GM12873 (cell line): Measurements from ENCODE around the gene PEPD.

Experiments
- TF ChIP-seq, protein P1 (sequence below): IDR thresholded peaks from 2 replicates; pipeline ENCODE4 v1.5.1; 2012; ENCODE audit warnings: low read depth, mild to moderate bottlenecking, moderate library complexity, low read length, control low read depth; ENCODE audit not compliant: insufficient read depth; ENCODE audit errors: missing control alignments

PEPD gene

DNA sequence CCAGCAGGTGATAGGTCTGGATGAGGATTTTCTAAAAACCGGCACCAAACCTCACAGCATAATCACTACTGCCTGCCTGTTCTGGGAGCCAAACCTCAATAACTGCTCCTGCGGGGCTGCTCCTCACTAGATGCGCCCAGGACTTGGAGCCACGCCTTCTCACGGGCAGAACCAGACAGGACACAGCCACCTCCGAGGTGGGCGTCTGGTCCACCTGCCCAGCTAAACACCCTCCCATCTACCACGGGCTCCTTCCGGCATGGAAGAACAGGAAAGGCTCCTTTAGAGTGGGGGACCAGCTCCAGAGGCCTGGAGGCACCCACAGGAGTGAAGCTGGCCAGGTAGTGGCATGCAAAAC lies 73.5 kb downstream of the PEPD start:
- TF ChIP-seq, protein P1, sequence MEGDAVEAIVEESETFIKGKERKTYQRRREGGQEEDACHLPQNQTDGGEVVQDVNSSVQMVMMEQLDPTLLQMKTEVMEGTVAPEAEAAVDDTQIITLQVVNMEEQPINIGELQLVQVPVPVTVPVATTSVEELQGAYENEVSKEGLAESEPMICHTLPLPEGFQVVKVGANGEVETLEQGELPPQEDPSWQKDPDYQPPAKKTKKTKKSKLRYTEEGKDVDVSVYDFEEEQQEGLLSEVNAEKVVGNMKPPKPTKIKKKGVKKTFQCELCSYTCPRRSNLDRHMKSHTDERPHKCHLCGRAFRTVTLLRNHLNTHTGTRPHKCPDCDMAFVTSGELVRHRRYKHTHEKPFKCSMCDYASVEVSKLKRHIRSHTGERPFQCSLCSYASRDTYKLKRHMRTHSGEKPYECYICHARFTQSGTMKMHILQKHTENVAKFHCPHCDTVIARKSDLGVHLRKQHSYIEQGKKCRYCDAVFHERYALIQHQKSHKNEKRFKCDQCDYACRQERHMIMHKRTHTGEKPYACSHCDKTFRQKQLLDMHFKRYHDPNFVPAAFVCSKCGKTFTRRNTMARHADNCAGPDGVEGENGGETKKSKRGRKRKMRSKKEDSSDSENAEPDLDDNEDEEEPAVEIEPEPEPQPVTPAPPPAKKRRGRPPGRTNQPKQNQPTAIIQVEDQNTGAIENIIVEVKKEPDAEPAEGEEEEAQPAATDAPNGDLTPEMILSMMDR, result no peak

DNA sequence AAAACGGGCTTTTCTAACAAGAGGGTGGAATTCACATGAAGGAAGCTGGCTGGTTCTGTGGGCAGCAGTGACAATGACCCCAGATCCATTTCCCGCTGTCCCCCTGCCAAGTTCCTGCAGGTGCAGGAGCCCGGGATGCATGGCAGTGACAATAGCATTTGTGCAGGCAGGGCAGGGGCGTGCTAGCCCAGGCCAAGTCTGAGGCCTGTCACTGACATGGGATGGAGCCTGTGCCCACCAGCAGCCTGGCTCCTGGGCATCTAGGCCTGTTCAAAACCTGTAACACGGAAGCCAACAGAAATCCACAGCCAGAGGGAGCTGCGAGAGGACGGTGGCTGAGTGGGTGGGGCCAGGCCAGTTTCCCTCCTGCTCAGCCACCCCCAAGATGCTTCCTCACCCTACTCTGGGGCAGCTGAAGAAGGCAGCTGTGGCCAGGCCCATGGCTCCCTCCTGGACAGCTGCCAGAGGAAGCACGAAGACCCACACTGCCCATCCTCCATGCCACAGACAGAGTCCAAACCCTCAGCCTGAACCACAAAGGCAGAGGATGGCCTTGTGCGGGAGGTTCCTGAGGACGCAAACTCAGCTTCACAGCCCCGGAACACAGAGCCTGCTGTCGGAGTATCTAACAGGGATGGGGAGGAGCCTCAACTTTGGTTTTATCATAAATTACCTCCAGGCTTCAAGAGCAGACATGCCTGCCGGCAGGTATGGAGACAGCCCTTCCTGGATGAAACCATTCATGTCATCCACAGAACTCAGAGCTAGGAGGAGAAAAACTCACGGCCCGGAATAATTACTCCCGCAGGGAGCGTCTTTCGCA lies 74.0 kb downstream of the PEPD start:
- TF ChIP-seq, protein P1, result no peak

DNA sequence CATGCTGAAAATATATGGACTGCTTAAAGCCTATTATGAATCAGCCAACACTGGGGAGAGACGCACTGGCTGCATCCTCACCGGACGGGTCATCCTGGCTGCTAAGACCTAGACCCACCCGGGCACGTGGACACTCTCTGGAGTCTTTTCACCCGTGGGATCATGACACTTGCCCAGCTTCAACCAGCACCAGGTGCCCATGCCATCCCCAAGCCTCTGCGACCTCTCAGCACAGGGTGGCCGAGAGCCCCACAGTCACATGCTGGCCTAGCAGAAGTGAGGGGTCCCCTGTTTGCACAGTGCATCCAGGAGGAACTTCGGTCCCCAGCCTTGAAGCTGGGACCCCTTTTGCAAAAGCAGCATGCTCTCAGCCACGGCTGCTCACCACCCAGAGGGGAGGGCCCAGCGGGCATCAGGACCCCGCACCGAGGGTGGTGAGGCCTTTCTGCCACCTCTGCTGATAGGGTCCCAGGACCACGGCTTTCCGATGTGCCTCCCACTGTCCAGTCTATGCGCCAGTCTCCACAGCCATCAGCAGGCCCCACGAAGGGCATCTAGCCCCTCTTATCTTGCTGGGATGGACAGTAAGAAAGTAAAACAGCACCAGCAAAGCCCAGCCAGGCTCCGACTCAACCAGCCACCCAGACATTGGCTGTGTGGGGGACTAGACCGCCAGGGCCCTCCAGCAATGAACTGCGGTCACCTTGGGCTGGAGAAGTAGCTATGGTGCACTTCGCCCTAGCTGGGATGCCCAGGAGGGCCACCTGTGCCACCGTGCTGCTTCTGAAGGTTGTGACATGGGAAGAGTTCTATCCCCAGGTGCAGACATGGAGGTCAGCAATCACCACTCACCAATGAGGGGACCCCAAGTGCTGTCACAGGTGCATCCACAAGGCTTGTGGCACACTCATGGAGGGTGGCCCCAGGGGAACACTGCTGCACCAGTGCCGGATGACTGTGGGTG lies 75.0 kb downstream of the PEPD start:
- TF ChIP-seq, protein P1, result no peak

DNA sequence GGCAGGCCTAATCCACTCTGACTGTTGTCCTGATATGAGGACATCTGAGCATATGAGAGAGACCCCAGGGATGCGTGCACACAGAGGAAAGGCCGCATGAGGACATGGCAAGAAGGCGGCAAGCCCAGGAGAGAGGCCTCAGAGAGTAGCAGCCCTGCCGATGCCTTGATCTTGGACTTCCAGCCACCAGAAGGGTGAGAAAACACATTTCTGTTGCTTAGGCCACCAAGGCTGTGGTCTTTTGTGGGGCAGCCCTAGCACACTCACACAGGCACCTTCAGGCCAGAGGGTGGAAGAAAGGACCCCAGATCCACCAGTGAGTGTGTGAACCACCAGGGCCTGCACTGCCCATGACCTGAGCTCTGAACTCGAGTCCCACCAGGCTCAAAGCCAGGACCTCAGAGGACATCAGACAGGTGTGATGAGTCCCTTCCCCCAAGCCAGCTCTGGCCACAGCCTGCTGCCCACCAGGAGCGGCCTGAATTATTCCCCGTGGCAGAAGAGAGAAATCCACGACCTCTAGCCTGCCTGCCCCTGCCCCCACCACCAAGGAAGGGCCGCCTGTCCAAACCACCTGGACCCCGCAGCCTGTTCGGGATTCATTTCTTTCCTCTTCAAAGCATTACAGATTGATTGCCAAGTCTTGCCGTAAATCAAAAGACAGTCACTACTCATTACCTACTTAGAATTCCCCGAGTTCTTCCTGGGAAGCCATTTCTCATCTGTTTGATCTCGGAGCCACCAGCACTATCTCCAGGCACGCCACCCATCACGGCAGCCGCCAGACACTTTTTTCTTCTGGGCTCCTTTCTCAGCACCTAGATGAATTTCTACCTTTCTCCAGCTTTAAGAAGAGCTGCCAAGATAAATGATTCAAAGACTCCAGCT lies 75.9 kb downstream of the PEPD start:
- TF ChIP-seq, protein P1, result no peak

DNA sequence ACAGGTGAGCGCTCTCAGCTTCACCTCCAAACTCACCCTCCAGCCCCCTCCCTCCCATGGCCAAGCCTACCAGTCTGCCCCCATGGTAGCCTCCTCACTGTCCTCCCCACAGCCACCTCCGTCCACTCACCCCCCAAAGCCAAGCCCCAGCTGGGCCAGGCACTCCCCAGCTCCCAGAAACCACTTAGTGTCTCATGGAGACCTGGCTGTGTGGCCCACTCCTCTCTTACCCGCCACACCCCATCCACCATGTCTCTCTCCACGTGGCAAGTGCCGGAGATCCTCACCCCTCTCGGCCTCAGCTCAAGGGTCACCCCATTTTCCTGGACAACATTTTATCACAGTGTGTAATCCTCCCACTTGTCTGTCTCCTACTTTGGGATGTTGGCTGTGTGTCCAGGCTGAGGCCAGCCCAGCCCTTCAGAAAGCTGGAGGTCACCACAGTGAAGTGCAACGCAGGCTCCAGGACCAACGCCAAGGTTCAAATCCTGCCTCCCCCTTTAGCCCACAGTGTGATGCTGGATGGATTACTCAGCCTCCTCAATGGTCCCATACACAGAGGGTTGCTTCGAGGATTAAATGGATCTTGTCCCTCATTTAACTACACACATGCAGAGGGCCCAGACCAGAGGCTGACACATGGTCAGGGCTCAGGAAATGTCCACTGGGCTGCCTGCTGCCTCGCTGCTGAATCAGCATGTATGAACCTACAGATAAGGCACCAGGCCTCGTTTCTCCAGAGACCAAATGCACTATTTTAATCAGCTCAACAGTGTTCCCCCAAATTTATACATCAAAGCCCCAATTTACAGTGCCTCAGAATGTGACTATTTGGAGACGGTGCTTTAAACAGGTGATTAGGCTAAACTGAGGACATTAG lies 76.8 kb downstream of the PEPD start:
- TF ChIP-seq, protein P1, result no peak
